ENCODE results near the gene EGFL6. TPM values are rescaled to one million over a fixed set of nuclear protein-coding genes. Genes with fewer than 3 reads are reported as not detected.

The EGFL6 gene
- total RNA-seq, 4 donors from 2014 or later = 11.6 to 90.1 (median 31.0) TPM; not detected in 1

- TF ChIP-seq, protein P1, sequence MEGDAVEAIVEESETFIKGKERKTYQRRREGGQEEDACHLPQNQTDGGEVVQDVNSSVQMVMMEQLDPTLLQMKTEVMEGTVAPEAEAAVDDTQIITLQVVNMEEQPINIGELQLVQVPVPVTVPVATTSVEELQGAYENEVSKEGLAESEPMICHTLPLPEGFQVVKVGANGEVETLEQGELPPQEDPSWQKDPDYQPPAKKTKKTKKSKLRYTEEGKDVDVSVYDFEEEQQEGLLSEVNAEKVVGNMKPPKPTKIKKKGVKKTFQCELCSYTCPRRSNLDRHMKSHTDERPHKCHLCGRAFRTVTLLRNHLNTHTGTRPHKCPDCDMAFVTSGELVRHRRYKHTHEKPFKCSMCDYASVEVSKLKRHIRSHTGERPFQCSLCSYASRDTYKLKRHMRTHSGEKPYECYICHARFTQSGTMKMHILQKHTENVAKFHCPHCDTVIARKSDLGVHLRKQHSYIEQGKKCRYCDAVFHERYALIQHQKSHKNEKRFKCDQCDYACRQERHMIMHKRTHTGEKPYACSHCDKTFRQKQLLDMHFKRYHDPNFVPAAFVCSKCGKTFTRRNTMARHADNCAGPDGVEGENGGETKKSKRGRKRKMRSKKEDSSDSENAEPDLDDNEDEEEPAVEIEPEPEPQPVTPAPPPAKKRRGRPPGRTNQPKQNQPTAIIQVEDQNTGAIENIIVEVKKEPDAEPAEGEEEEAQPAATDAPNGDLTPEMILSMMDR (IDR thresholded peaks at IDR 0.05; ENCODE audit: low read depth) = no peak
Measured at GRCh38 chrX:13590207-13590606, 20.8 kb downstream of the EGFL6 start.

- TF ChIP-seq, protein P1 (IDR thresholded peaks at IDR 0.05; ENCODE audit: low read depth) = no peak
Measured at GRCh38 chrX:13590914-13591313, 21.5 kb downstream of the EGFL6 start.

DNA sequence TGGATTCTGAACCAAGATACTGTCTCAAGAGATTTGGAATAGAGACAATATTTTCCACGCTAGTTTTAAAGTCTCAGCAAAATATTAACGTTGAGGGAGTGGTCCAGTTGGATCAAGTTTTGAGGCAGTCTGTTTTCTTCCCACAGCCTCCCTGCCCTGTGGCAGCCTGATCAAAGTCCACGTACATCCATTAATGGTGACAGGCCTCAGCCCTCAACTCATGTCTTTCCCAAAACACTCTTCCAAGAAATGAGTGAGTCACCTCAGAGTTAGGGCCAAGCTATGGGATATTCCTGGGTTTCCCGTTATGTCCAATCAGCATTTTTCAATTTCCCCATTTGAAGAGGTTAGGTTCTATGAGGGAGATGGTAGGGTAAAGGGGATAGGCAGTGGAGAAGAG, 28.5 kb downstream of the EGFL6 start:
- TF ChIP-seq, protein P1 (IDR thresholded peaks at IDR 0.05; ENCODE audit: low read depth) = no peak

DNA sequence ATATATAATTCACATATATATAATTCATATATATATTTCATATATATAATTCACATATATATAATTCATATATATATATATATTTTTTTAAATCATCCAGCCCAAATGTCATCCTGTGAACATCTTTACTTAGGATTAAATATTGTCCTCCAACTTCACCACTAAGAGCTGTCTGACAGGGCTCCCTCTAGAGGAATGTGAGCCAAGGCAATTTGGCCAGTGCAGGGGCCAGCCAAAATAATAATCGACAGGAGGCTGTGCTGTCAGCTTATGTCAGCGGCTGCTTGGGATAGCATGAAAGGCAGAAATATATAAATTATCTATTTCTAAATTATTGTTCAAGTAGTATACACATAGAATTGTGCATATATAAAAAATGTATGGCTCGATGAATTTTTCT, 29.5 kb downstream of the EGFL6 start:
- TF ChIP-seq, protein P1 (IDR thresholded peaks at IDR 0.05; ENCODE audit: low read depth) = no peak

GRCh38 chrX:13599491-13599890, 30.1 kb downstream of the EGFL6 start:
- TF ChIP-seq, protein P1 (IDR thresholded peaks at IDR 0.05; ENCODE audit: low read depth) = no peak

DNA sequence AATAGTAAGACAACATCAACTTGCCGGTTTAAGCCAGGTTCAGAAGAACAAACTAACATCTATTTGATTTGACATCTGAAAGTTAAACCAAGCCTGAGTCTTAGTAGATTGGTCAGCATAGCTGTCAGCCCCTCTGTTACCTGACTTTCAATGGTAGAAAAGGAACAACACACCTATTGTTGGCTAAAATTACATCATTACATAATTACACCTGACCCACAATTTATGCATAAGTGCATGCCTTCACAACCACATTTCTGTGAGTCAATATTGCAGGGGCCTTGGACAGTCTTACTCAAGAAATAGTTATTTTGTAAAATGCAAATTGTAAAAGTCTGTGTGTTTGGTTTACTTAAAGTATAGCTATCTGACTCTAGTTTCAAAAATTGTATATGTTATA, 36.2 kb downstream of the EGFL6 start:
- TF ChIP-seq, protein P1 (IDR thresholded peaks at IDR 0.05; ENCODE audit: low read depth) = no peak

- TF ChIP-seq, protein P1 (IDR thresholded peaks at IDR 0.05; ENCODE audit: low read depth) = no peak
Measured at GRCh38 chrX:13607331-13607995, 38.1 kb downstream of the EGFL6 start.

Data from subcutaneous adipose tissue (tissue), 4 donors.